IMR-90 (cell line): ENCODE data around the gene NAPA. TPM values are rescaled to one million over a fixed set of nuclear protein-coding genes. Genes with fewer than 3 reads are reported as not detected.

ENCODE experiments used
- ATAC-seq: fragments of 200-7000 bp; cut with Tn5 transposase; 2 replicates; pipeline ENCODE4 v1.9.1; 2020; ENCODE audit warnings: low read depth, mild to moderate bottlenecking, moderate library complexity
- BruUV-seq: library from RNA; stranded (reverse); fragments of 400-500 nt; replicated peaks from 2 replicates; lab custom pipeline; 2021; lab: Mats Ljungman, UMichigan
- CTCF ChIA-PET: fragments of 300-600 bp; formaldehyde crosslinking; extraction: SDS; loops from one replicate; lab custom pipeline; 2021; ENCODE audit warnings: antibody characterized with exemption; lab: Yijun Ruan, JAX
- POLR2A ChIA-PET: fragments of 300-600 bp; sonication (Branson Sonifier 250); formaldehyde crosslinking; loops from one replicate; lab custom pipeline; 2022; ENCODE audit warnings: antibody characterized with exemption; ENCODE audit not compliant: unreplicated experiment; lab: Charles Lee
- DNase-seq: peaks from one replicate; pipeline ENCODE4 v3.0.0; 2013
- H2AFZ ChIP-seq: replicated peaks from 2 replicates; pipeline ENCODE3; 2013; ENCODE audit warnings: low read length, mild to moderate bottlenecking; ENCODE audit not compliant: poor library complexity
- H2AK5ac ChIP-seq: 2 replicates; pipeline ENCODE4 v1.6.1; 2013; ENCODE audit warnings: low read depth, low read length, inconsistent platforms
- H2AK9ac ChIP-seq: replicated peaks from 2 replicates; pipeline ENCODE3; 2013; ENCODE audit warnings: mild to moderate bottlenecking, low read depth, low read length, moderate library complexity; ENCODE audit not compliant: poor library complexity
- H2BK120ac ChIP-seq: 2 replicates; pipeline ENCODE4 v1.6.1; 2013; ENCODE audit warnings: low read depth, low read length, inconsistent platforms
- H2BK15ac ChIP-seq: 3 replicates; pipeline ENCODE4 v1.6.1; 2013; ENCODE audit warnings: low read depth, low read length, inconsistent platforms
- H2BK20ac ChIP-seq: 2 replicates; pipeline ENCODE4 v1.6.1; 2013; ENCODE audit warnings: low read depth, mild to moderate bottlenecking, inconsistent platforms, low read length, moderate library complexity
- H2BK5ac ChIP-seq: 2 replicates; pipeline ENCODE4 v1.6.1; 2013; ENCODE audit warnings: mild to moderate bottlenecking, low read depth, low read length, inconsistent platforms; ENCODE audit not compliant: poor library complexity, severe bottlenecking
- H3K14ac ChIP-seq: replicated peaks from 2 replicates; pipeline ENCODE4 v1.6.1; 2013; ENCODE audit warnings: low read depth, low read length, inconsistent platforms
- H3K18ac ChIP-seq: 2 replicates; pipeline ENCODE4 v1.6.1; 2013; ENCODE audit warnings: low read depth, low read length, control low read depth
- H3K23ac ChIP-seq: 2 replicates; pipeline ENCODE4 v1.6.1; 2013; ENCODE audit warnings: low read depth, low read length, inconsistent platforms
- H3K27ac ChIP-seq: 2 replicates; pipeline ENCODE4 v1.5.1; 2013; ENCODE audit warnings: mild to moderate bottlenecking, control low read depth, low read length; ENCODE audit not compliant: insufficient read depth
- H3K27me3 ChIP-seq: 2 replicates; pipeline ENCODE4 v1.6.1; 2013; ENCODE audit warnings: low read length; ENCODE audit not compliant: control insufficient read depth, insufficient read depth
- H3K36me3 ChIP-seq: 2 replicates; pipeline ENCODE4 v1.6.1; 2013; ENCODE audit warnings: low read length, mixed read lengths; ENCODE audit not compliant: control insufficient read depth, insufficient read depth
- H3K4ac ChIP-seq: 2 replicates; pipeline ENCODE4 v1.6.1; 2013; ENCODE audit warnings: low read depth, low read length, inconsistent platforms
- H3K4me1 ChIP-seq: 2 replicates; pipeline ENCODE4 v1.6.1; 2013; ENCODE audit warnings: low read length, mixed read lengths; ENCODE audit not compliant: control insufficient read depth, insufficient read depth
- H3K4me2 ChIP-seq: 2 replicates; pipeline ENCODE4 v1.6.1; 2013; ENCODE audit warnings: low read depth, mild to moderate bottlenecking, control low read depth, low read length, moderate library complexity
- H3K4me3 ChIP-seq: 2 replicates; pipeline ENCODE4 v1.5.1; 2013; ENCODE audit warnings: low read depth, mild to moderate bottlenecking, control low read depth, low read length, moderate library complexity; ENCODE audit not compliant: insufficient read depth
- H3K56ac ChIP-seq: 2 replicates; pipeline ENCODE4 v1.6.1; 2013; ENCODE audit warnings: low read length, inconsistent platforms; ENCODE audit not compliant: insufficient read depth; ENCODE audit errors: extremely low read depth
- H3K79me1 ChIP-seq, 2 experiments: 2 replicates each; pipeline ENCODE4 v1.6.1; 2013; ENCODE audit warnings: low read length in 2 of 2, inconsistent platforms in 1 of 2, low read depth in 1 of 2
- H3K9ac ChIP-seq: 2 replicates; pipeline ENCODE4 v1.6.1; 2013; ENCODE audit warnings: low read depth, low read length, control low read depth
- H3K9me1 ChIP-seq: 2 replicates; pipeline ENCODE4 v1.6.1; 2013; ENCODE audit warnings: low read length, inconsistent platforms; ENCODE audit not compliant: insufficient read depth
- H3K9me3 ChIP-seq: 2 replicates; pipeline ENCODE4 v1.6.1; 2013; ENCODE audit warnings: low read length; ENCODE audit not compliant: control insufficient read depth, insufficient read depth
- H4K20me1 ChIP-seq: 2 replicates; pipeline ENCODE4 v1.6.1; 2013; ENCODE audit warnings: low read length, inconsistent platforms; ENCODE audit not compliant: insufficient read depth
- H4K5ac ChIP-seq: 2 replicates; pipeline ENCODE4 v1.6.1; 2013; ENCODE audit warnings: mild to moderate bottlenecking, low read depth, low read length, control low read depth
- H4K8ac ChIP-seq, 2 experiments: 2 replicates each; pipeline ENCODE4 v1.6.1; 2013; ENCODE audit warnings: low read depth in 2 of 2, low read length in 2 of 2, control low read depth in 1 of 2, inconsistent platforms in 1 of 2
- H4K91ac ChIP-seq: 2 replicates; pipeline ENCODE4 v1.6.1; 2013; ENCODE audit warnings: low read depth, low read length, inconsistent platforms; ENCODE audit not compliant: insufficient read depth
- WGBS, 2 experiments: methylation state at CpG; one replicate each; pipeline versions ENCODE4 v1.1.5 to v1.1.7; 2013; ENCODE audit warnings: missing lambda C conversion rate in 2 of 2; ENCODE audit not compliant: insufficient read length in 1 of 2; ENCODE audit errors: extremely low coverage in 2 of 2; 5-methylcytosine and 5-hydroxymethylcytosine counted together
- dilution Hi-C: fragments of 300-500 bp; cut with HindIII; formaldehyde crosslinking; loops from one replicate; pipeline ENCODE4 v1.14.3; 2018; ENCODE audit warnings: low sequenced_read_pairs; ENCODE audit not compliant: unreplicated experiment
- in situ Hi-C: fragments of 300-500 bp; cut with MboI; formaldehyde crosslinking; loops from 3 replicates; pipeline ENCODE4 v1.14.3; 2019; ENCODE audit warnings: low sequenced_read_pairs, inconsistent platforms, mixed read lengths
- intact Hi-C: fragments of 100-400 bp; cut with micrococcal nuclease; formaldehyde crosslinking; loops from 2 replicates; pipeline ENCODE4 v1.10.0; 2022
- polyA plus RNA-seq, 3 experiments: library from polyadenylated mRNA; depleted of rRNA; stranded (reverse); fragments of >200 nt; gene quantifications; 2 replicates each; pipeline ENCODE4 v1.2.3, GENCODE V29; 2012; ENCODE audit warnings: low replicate concordance in 1 of 3
- total RNA-seq: library from RNA; depleted of rRNA; stranded (reverse); fragments of >200 nt; gene quantifications from 2 replicates; pipeline ENCODE4 v1.2.3, GENCODE V29; 2012
- TF ChIP-seq, protein P1 (sequence below): conservative IDR thresholded peaks from 2 replicates; pipeline ENCODE4 v1.5.1; 2012; ENCODE audit warnings: mild to moderate bottlenecking, low read depth, low read length, improper control_type of control experiment

The NAPA gene
- total and polyA plus RNA-seq, 2 of the 4 experiments (the other 2 are of a cell fraction) = 76.4 to 126 TPM

GRCh38 chr19:47509170-47509847 is 5.6 kb downstream of the NAPA start:
- H2AFZ ChIP-seq = no peak overlapping the region
- peaks cover 18% of the 10 kb centered on the region for H3K4me1 ChIP-seq
- peaks cover 3% of the 10 kb centered on the region for H3K36me3 ChIP-seq
- H3K4me2 ChIP-seq = no peak overlapping the region
- TF ChIP-seq, protein P1, sequence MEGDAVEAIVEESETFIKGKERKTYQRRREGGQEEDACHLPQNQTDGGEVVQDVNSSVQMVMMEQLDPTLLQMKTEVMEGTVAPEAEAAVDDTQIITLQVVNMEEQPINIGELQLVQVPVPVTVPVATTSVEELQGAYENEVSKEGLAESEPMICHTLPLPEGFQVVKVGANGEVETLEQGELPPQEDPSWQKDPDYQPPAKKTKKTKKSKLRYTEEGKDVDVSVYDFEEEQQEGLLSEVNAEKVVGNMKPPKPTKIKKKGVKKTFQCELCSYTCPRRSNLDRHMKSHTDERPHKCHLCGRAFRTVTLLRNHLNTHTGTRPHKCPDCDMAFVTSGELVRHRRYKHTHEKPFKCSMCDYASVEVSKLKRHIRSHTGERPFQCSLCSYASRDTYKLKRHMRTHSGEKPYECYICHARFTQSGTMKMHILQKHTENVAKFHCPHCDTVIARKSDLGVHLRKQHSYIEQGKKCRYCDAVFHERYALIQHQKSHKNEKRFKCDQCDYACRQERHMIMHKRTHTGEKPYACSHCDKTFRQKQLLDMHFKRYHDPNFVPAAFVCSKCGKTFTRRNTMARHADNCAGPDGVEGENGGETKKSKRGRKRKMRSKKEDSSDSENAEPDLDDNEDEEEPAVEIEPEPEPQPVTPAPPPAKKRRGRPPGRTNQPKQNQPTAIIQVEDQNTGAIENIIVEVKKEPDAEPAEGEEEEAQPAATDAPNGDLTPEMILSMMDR = no peak
- H2AK5ac ChIP-seq = no peak overlapping the region
- H3K79me1 ChIP-seq = peaks cover 37 to 92% of the 10 kb centered on the region in 2 experiments
- no peak overlapping the region for H3K23ac ChIP-seq
- WGBS, 2 experiments = 89% methylated on average over 9 of the region's 20 CpGs; no CpG with 5 or more reads in 1 of the 2 experiments
- no peak overlapping the region for H3K14ac ChIP-seq
- H3K9me1 ChIP-seq = peaks cover 20% of the 10 kb centered on the region
- ChIA-PET POLR2A (no interaction called here), CTCF (interaction anchor here (1.6 kb wide), 1 partner anchor 190 kb away, joined by 3 read pairs; no protein-coding TSS in a partner anchor)
- in situ Hi-C loops = no loop called here
- intact Hi-C loops = no loop called here
- no peak overlapping the region for H3K4me3 ChIP-seq
- no TSS peak for BruUV-seq
- peaks cover 75% of the 10 kb centered on the region for H4K20me1 ChIP-seq
- no peak overlapping the region for H2BK20ac ChIP-seq
- no peak overlapping the region for H2BK15ac ChIP-seq
- no peak overlapping the region for H3K27ac ChIP-seq
- H3K9me3 ChIP-seq = no peaks in the 10 kb centered on the region
- H4K8ac ChIP-seq = no peak overlapping the region
- no peak overlapping the region for H4K91ac ChIP-seq
- H3K27me3 ChIP-seq = no peaks in the 10 kb centered on the region
- H3K4ac ChIP-seq = no peak overlapping the region
- H3K9ac ChIP-seq = no peak overlapping the region
- dilution Hi-C loops = no loop called here
- DNase-seq (no peak), ATAC-seq (no peak)
- no peak overlapping the region for H3K18ac ChIP-seq
- no peak overlapping the region for H2AK9ac ChIP-seq
- no peak overlapping the region for H2BK120ac ChIP-seq
- no peak overlapping the region for H2BK5ac ChIP-seq
- H4K5ac ChIP-seq = no peak overlapping the region
- no peak overlapping the region for H3K56ac ChIP-seq
